ENCODE data around the gene SARS1.
A peak's percentile ranks its signal among the peaks of the same experiment; 100 is the strongest.
"Not testable (repeated sequence)": the region's sequence is repeated elsewhere in the genome, so short reads cannot be mapped to it uniquely, and the experiment has no call there.

Gene SARS1

DNA sequence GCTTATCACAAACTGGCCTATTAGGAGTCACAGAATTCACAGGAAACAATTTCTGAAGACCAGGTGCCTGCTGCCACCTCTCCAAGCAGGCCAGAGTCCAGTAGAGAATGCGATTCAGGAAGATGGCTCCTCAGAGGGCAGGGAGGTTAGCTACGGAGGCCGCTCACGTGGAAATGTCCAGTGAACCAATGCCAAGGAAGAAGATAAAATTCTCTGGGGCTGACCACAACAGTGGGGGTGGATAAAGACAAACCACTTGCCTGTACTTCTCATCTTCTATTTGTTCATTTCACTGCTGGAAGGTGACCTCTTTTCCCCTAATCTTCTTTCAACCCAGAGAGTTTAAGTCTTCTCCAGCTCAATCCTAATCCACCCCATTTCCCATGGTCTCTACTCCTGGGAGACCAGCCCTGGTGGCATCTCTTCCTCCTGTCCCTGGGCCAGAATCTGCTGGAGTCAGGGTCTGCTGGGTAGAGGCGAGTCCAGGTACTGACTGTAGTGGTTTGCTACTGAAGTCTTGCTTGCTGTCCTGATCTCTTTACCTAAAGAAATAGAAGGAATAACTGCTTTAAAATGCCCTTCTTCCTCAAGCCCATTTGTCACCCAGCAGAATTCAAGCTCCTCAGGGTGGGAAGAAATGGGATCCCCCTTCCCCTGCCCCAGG is 66.0 kb downstream of the SARS1 start:
- DNase-seq = no peak

GRCh38 chr1:109280862-109281261 is 67.1 kb downstream of the SARS1 start:
- no peak for DNase-seq

- DNase-seq = peak; percentile 62 to 65 (median 64)
Measured at GRCh38 chr1:109281680-109282496, 68.2 kb downstream of the SARS1 start.

DNA sequence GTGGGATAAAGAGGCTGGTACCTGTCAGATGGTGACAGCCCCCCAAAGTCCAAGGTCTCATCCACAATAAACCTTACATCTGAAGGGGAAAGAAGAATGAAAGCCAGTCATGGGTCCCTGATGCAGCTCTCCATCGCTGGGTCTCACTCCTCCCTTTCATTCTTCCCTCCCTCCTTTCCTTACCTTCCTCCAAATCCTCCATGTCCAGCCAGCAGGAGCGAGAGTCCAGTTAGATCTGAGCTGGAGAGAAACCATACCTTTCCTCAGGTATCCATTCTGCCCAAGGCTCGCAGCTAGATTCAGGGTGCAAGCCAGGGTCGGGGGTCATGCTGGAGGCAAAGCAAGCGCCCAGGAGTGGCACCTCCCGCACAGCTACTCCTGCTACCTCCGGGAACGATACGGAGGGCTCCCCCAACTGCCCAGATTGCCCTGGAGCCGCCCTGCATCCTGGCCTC is 68.8 kb downstream of the SARS1 start:
- DNase-seq = no peak

- peak; percentile 93 to 97 (median 96) for DNase-seq
Measured at GRCh38 chr1:109282952-109283747, 69.4 kb downstream of the SARS1 start, which contains the start of gene PSRC1. PSRC1 (minus strand) TSS chr1:109283145.

DNA sequence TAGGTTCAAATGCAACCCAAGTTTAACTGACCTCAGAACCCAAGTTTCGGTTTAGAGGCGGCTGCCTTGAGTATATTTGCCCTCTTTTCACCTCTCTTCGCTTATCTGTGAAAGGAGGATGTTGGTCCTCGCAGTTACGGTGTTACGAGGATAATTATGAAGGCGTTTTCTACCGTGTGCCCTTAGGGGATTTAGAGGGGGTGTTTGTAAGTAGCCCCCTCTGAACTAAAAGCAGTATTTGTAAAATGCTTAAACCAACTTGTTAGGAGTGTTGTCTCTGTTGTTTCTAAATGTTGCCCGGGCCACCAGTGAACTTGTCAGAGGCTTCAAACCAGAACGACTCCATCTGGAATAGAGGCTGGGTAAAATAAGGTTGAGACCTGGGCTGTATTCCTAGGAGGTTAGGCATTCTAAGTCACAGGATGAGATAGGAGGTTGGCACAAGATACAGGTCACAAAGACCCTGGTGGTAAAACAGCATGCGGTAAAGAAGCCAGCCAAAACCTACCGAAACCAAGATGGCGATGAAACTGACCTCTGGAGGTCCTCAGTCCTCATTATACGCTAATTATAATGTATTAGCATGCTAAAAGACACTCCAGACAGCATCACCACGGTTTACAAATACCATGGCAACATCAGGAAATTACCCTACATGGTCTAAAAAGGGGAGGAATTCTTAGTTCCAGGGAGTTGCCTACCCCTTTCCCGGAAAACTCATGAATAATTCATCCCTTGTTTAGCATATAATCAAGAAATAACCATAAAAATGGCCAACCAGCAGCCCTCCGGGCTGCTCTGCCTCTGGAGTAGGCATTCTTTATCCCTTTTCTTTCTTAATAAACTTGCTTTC is 70.3 kb downstream of the SARS1 start:
- peak in 1 of 3 donors; percentile 26 for DNase-seq

DNA sequence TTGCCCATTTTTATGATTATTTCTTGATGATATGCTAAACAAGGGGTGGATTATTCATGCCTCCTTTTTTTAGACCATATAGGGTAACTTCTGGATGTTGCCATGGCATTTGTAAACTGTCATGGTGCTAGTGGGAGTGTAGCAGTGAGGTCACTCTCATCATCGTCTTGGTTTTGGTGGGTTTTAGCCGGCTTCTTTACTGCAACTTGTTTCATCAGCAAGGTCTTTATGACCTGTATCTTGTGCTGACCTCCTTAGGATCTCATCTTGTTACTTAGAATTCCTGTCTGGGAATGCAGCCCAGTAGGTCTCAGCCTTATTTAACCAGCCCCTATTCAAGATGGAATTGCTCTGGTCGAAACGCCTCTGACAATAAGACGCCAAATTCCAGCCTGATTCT is 73.0 kb downstream of the SARS1 start:
- DNase-seq = not testable (repeated sequence)
